Measurements from ENCODE around the gene SAFB2. TPM values are rescaled to one million over a fixed set of nuclear protein-coding genes. Genes with fewer than 3 reads are reported as not detected.

Gene SAFB2
- total RNA-seq, 1 donor from 2014 or later = 48.2 TPM

DNA sequence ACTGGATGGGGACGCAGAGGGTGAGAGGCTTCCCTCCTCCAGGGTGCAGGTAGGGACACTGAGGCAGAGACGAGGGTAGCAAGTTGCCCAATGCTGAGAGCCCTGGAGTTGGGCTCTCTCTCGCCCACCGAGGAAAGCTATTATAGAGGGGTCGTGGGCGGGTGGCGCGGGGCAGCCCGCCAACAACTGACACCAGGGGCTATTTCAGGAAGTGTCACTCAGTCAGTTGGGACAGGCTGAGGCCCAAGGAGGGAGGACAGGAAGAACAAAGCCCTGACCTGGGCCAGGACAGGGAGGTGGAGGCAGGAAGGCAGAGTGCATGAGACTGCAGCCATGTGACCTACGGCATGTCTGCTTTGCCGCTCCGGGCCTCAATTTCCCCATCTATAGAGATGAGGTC, 84.7 kb downstream of the SAFB2 start:
- DNase-seq (ENCODE audit: low spot score) = no peak
- peaks cover 5% of the 10 kb centered on the region for H3K9me3 Mint-ChIP-seq (ENCODE audit: low read depth)
- no peak overlapping the region for H3K4me3 Mint-ChIP-seq (ENCODE audit: unreplicated experiment)
- TF ChIP-seq, protein P1, sequence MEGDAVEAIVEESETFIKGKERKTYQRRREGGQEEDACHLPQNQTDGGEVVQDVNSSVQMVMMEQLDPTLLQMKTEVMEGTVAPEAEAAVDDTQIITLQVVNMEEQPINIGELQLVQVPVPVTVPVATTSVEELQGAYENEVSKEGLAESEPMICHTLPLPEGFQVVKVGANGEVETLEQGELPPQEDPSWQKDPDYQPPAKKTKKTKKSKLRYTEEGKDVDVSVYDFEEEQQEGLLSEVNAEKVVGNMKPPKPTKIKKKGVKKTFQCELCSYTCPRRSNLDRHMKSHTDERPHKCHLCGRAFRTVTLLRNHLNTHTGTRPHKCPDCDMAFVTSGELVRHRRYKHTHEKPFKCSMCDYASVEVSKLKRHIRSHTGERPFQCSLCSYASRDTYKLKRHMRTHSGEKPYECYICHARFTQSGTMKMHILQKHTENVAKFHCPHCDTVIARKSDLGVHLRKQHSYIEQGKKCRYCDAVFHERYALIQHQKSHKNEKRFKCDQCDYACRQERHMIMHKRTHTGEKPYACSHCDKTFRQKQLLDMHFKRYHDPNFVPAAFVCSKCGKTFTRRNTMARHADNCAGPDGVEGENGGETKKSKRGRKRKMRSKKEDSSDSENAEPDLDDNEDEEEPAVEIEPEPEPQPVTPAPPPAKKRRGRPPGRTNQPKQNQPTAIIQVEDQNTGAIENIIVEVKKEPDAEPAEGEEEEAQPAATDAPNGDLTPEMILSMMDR (IDR thresholded peaks at IDR 0.05) = no peak
- no peak overlapping the region for H3K27ac Mint-ChIP-seq (ENCODE audit: unreplicated experiment)
- H3K36me3 Mint-ChIP-seq (ENCODE audit: low read depth) = peaks cover 6% of the 10 kb centered on the region
- peaks cover 21% of the 10 kb centered on the region for H3K4me1 Mint-ChIP-seq (ENCODE audit: low read depth)
- no peaks in the 10 kb centered on the region for H3K27me3 Mint-ChIP-seq (ENCODE audit: low read depth)

Other genes with a start within 250 kb of the SAFB2 start
- gene ZNRF4, start 167.4 kb downstream of the SAFB2 start, total RNA-seq = not detected in 3 replicates
- gene TINCR, start 54.8 kb downstream of the SAFB2 start, total RNA-seq = 1.7 to 17.0 TPM (median 2.0 TPM) in 3 replicates
- gene SAFB, start 307 bp upstream of the SAFB2 start, total RNA-seq = 56.6 to 77.1 TPM (median 58.3 TPM) in 3 replicates
- gene MICOS13, start 57.7 kb upstream of the SAFB2 start, total RNA-seq = 61.0 to 66.6 TPM (median 65.3 TPM) in 3 replicates
- gene HSD11B1L, start 58.3 kb upstream of the SAFB2 start, total RNA-seq = 7.2 to 9.9 TPM (median 9.9 TPM) in 3 replicates
- 537 to 578 TPM (median 548 TPM) in 3 replicates for gene RPL36, start 67.5 kb upstream of the SAFB2 start, total RNA-seq
- gene LONP1, start 97.4 kb upstream of the SAFB2 start, total RNA-seq = 59.1 to 116 TPM (median 116 TPM) in 3 replicates
- not detected in 3 replicates for gene CATSPERD, start 97.9 kb upstream of the SAFB2 start, total RNA-seq
- 1.2 to 1.4 TPM (median 1.3 TPM) in 3 replicates for gene PRR22, start 162.0 kb upstream of the SAFB2 start, total RNA-seq
- gene DUS3L, start 168.4 kb upstream of the SAFB2 start, total RNA-seq = 14.8 to 19.4 TPM (median 18.4 TPM) in 3 replicates
- gene NRTN, start 182.3 kb upstream of the SAFB2 start, total RNA-seq = 0.54 to 0.77 TPM in 2 of 3 replicates, not detected in the other
- gene FUT6, start 216.9 kb upstream of the SAFB2 start, total RNA-seq = not detected in 3 replicates
- not detected in 3 replicates for gene FUT3, start 228.7 kb upstream of the SAFB2 start, total RNA-seq
- gene FUT5, start 247.8 kb upstream of the SAFB2 start, total RNA-seq = not detected in 3 replicates

Data from chondrocyte (in vitro differentiated cells).